WTC11 (cell line): Measurements from ENCODE around the gene TSPAN18. TPM values are rescaled to one million over a fixed set of nuclear protein-coding genes. Genes with fewer than 3 reads are reported as not detected.

ENCODE experiments used
- ATAC-seq: fragments of 200-7000 bp; cut with Tn5 transposase; 2 replicates; pipeline ENCODE4 v1.10.0; 2021; ENCODE audit warnings: mild to moderate bottlenecking, moderate library complexity
- CTCF ChIA-PET: fragments of 300-600 bp; sonication (Branson Sonifier 250); formaldehyde crosslinking; loops from one replicate; lab custom pipeline; 2021; ENCODE audit warnings: antibody characterized with exemption; lab: Charles Lee
- POLR2A ChIA-PET: fragments of 350-600 bp; sonication (Branson Sonifier 250); formaldehyde crosslinking; loops from one replicate; lab custom pipeline; 2021; ENCODE audit warnings: antibody characterized with exemption; lab: Charles Lee
- DNase-seq: peaks from one replicate; pipeline ENCODE4 v3.0.0; 2021; ENCODE audit warnings: low spot score
- H3K27ac Mint-ChIP-seq: 2 replicates; pipeline ENCODE4 v1.8.0; 2021; ENCODE audit warnings: mixed read lengths
- H3K27me3 Mint-ChIP-seq: 2 replicates; pipeline ENCODE4 v1.8.0; 2021; ENCODE audit warnings: low read depth, mild to moderate bottlenecking, moderate library complexity, mixed read lengths
- H3K36me3 Mint-ChIP-seq: 2 replicates; pipeline ENCODE4 v1.8.0; 2021; ENCODE audit warnings: mixed read lengths
- H3K4me1 Mint-ChIP-seq: 2 replicates; pipeline ENCODE4 v1.8.0; 2022; ENCODE audit warnings: mixed read lengths
- H3K4me3 Mint-ChIP-seq: 2 replicates; pipeline ENCODE4 v1.8.0; 2021; ENCODE audit warnings: mild to moderate bottlenecking, moderate library complexity, mixed read lengths
- H3K9me3 Mint-ChIP-seq: 2 replicates; pipeline ENCODE4 v1.8.0; 2021; ENCODE audit warnings: mixed read lengths
- CBFB ChIP-seq: sonication (generic); formaldehyde crosslinking; IDR thresholded peaks from 2 replicates; pipeline ENCODE4 v1.8.1; 2022; ENCODE audit warnings: mild to moderate bottlenecking, low read depth, missing genetic modification reagents
- CREM ChIP-seq: sonication (generic); formaldehyde crosslinking; IDR thresholded peaks from 2 replicates; pipeline ENCODE4 v1.8.1; 2022; ENCODE audit warnings: mild to moderate bottlenecking, missing genetic modification reagents, moderate library complexity
- ELF4 ChIP-seq: sonication (generic); formaldehyde crosslinking; IDR thresholded peaks from 2 replicates; pipeline ENCODE4 v1.8.1; 2022; ENCODE audit warnings: low read depth, mild to moderate bottlenecking, moderate library complexity, missing genetic modification reagents
- GTF2I ChIP-seq: fragments of 250-450 bp; sonication (Bioruptor Pico); conservative IDR thresholded peaks from 2 replicates; pipeline ENCODE4 v1.4.0; 2021; ENCODE audit warnings: mild to moderate bottlenecking
- NR3C1 ChIP-seq: sonication (generic); formaldehyde crosslinking; conservative IDR thresholded peaks from 2 replicates; pipeline ENCODE4 v1.8.1; 2023; ENCODE audit warnings: low read depth, mild to moderate bottlenecking, missing genetic modification reagents
- RORB ChIP-seq: fragments of 250-450 bp; sonication (Bioruptor Pico); IDR thresholded peaks from 2 replicates; pipeline ENCODE4 v1.9.0; 2021; ENCODE audit warnings: mild to moderate bottlenecking
- TCF7 ChIP-seq: sonication (generic); formaldehyde crosslinking; IDR thresholded peaks from 2 replicates; pipeline ENCODE4 v1.8.0; 2022; ENCODE audit warnings: mild to moderate bottlenecking, low read depth, missing genetic modification reagents, moderate library complexity
- TEAD4 ChIP-seq: sonication (generic); formaldehyde crosslinking; IDR thresholded peaks from 2 replicates; pipeline ENCODE4 v1.8.0; 2022; ENCODE audit warnings: mild to moderate bottlenecking, missing genetic modification reagents
- ZBTB21 ChIP-seq: sonication (generic); formaldehyde crosslinking; IDR thresholded peaks from 2 replicates; pipeline ENCODE4 v1.8.1; 2023; ENCODE audit warnings: mild to moderate bottlenecking, missing genetic modification reagents, borderline replicate concordance
- ZNF219 ChIP-seq: sonication (generic); formaldehyde crosslinking; IDR thresholded peaks from 2 replicates; pipeline ENCODE4 v1.8.0; 2023; ENCODE audit warnings: missing genetic modification reagents, mild to moderate bottlenecking, borderline replicate concordance
- ZNF232 ChIP-seq: sonication (generic); formaldehyde crosslinking; IDR thresholded peaks from 2 replicates; pipeline ENCODE4 v1.8.0; 2022; ENCODE audit warnings: mild to moderate bottlenecking, missing genetic modification reagents
- ZNF263 ChIP-seq: sonication (generic); formaldehyde crosslinking; IDR thresholded peaks from 2 replicates; pipeline ENCODE4 v1.8.1; 2022; ENCODE audit warnings: low read depth, mild to moderate bottlenecking, moderate library complexity, missing genetic modification reagents
- total RNA-seq: library from RNA; stranded (reverse); gene quantifications from 3 replicates; pipeline ENCODE4 v1.2.3, GENCODE V29; 2021
- TF ChIP-seq, protein P1 (sequence below): sonication (generic); formaldehyde crosslinking; IDR thresholded peaks from 2 replicates; pipeline ENCODE4 v1.8.0; 2023; ENCODE audit warnings: missing genetic modification reagents
- TF ChIP-seq, protein P2 (sequence below): sonication (generic); formaldehyde crosslinking; IDR thresholded peaks from 2 replicates; pipeline ENCODE4 v1.8.0; 2023; ENCODE audit warnings: missing genetic modification reagents, mild to moderate bottlenecking, borderline replicate concordance
- TF ChIP-seq, protein P3 (sequence below): sonication (generic); formaldehyde crosslinking; IDR thresholded peaks from 2 replicates; pipeline ENCODE4 v1.8.0; 2022; ENCODE audit warnings: mild to moderate bottlenecking, missing genetic modification reagents
- TF ChIP-seq, protein P4 (sequence below): sonication (generic); formaldehyde crosslinking; IDR thresholded peaks from 2 replicates; pipeline ENCODE4 v1.8.0; 2022; ENCODE audit warnings: mild to moderate bottlenecking, missing genetic modification reagents
- TF ChIP-seq, protein P5 (sequence below): sonication (generic); formaldehyde crosslinking; IDR thresholded peaks from 2 replicates; pipeline ENCODE4 v1.8.1; 2023; ENCODE audit warnings: mild to moderate bottlenecking, moderate library complexity, missing genetic modification reagents
- TF ChIP-seq, protein P6 (sequence below): sonication (generic); formaldehyde crosslinking; IDR thresholded peaks from 2 replicates; pipeline ENCODE4 v1.8.0; 2022; ENCODE audit warnings: mild to moderate bottlenecking, missing genetic modification reagents

Gene TSPAN18
- total RNA-seq, 1 experiment from 2014 or later: 44.7 TPM

DNA sequence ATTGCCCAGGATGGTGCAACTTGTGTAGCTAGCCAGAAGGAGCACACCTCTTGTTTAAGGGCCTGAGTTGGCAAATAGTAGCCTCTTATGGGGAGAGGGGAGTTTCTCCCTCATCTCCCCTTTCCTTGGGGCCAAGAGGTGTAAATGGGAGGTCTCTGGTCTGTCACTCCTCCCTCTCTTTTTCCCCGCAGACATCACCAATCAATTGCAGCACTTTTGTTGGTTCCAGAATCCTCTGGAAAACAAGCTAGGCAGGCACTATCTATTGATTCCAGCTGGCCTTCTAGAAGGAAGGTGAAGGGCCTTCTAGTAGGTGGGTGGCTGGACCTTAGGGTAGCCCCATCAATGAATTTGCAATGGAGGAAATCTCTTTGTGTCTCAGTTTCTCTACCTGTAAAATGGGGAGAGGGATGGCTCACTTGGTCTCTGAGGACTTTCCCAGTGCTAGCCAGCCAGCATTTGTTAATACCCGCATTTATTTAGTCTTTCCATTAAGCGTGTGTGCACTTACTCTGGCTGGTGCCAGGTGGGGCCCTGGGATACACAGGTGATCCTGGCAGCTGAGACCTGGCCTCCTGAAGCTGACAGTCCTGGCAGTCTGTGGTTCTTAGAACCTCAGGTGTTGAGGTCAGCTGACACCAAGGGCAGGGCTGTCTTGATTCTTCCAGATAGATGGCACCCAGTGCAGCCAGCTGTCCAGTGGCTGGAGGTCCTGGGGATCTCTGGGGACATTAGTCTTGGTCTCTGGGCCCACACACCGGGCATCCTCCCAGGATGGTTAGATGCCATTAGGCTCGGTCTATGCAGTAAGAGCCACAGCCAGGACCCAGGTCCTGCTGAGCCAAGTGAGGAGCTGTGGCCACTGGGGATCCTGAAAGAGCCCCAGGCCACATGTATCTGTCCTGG is 51.7 kb downstream of the TSPAN18 start:
- H3K27ac Mint-ChIP-seq: no peak overlapping the region
- DNase-seq: no peak
- no peak for ATAC-seq
- TF ChIP-seq CBFB (CRISPR knock-in tag) (no peak), ZNF219 (no peak), RORB (no peak), ELF4 (CRISPR knock-in tag) (no peak), NR3C1 (no peak), ZNF232 (CRISPR knock-in tag) (no peak), GTF2I (0 out of 2 replicates have a peak, but pooled peaks have one; percentile 19)
- TF ChIP-seq, protein P1, sequence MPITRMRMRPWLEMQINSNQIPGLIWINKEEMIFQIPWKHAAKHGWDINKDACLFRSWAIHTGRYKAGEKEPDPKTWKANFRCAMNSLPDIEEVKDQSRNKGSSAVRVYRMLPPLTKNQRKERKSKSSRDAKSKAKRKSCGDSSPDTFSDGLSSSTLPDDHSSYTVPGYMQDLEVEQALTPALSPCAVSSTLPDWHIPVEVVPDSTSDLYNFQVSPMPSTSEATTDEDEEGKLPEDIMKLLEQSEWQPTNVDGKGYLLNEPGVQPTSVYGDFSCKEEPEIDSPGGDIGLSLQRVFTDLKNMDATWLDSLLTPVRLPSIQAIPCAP (CRISPR knock-in tag): no peak
- TF ChIP-seq, protein P2, sequence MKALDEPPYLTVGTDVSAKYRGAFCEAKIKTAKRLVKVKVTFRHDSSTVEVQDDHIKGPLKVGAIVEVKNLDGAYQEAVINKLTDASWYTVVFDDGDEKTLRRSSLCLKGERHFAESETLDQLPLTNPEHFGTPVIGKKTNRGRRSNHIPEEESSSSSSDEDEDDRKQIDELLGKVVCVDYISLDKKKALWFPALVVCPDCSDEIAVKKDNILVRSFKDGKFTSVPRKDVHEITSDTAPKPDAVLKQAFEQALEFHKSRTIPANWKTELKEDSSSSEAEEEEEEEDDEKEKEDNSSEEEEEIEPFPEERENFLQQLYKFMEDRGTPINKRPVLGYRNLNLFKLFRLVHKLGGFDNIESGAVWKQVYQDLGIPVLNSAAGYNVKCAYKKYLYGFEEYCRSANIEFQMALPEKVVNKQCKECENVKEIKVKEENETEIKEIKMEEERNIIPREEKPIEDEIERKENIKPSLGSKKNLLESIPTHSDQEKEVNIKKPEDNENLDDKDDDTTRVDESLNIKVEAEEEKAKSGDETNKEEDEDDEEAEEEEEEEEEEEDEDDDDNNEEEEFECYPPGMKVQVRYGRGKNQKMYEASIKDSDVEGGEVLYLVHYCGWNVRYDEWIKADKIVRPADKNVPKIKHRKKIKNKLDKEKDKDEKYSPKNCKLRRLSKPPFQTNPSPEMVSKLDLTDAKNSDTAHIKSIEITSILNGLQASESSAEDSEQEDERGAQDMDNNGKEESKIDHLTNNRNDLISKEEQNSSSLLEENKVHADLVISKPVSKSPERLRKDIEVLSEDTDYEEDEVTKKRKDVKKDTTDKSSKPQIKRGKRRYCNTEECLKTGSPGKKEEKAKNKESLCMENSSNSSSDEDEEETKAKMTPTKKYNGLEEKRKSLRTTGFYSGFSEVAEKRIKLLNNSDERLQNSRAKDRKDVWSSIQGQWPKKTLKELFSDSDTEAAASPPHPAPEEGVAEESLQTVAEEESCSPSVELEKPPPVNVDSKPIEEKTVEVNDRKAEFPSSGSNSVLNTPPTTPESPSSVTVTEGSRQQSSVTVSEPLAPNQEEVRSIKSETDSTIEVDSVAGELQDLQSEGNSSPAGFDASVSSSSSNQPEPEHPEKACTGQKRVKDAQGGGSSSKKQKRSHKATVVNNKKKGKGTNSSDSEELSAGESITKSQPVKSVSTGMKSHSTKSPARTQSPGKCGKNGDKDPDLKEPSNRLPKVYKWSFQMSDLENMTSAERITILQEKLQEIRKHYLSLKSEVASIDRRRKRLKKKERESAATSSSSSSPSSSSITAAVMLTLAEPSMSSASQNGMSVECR (CRISPR knock-in tag): no peak
- TF ChIP-seq, all 79 proteins: peak for 1
- Mint-ChIP-seq H3K9me3 (no peaks in the 10 kb centered on the region), H3K27me3 (no peaks in the 10 kb centered on the region), H3K4me3 (no peak overlapping the region), H3K36me3 (no peaks in the 10 kb centered on the region), H3K4me1 (peaks cover 73% of the 10 kb centered on the region)
- ChIA-PET CTCF (interaction anchor here (0.6 to 2.5 kb wide), 4 partner anchors 51 to 149 kb away, joined by 5 to 9 read pairs (median 5); no protein-coding TSS in a partner anchor), POLR2A (no interaction called here)

DNA sequence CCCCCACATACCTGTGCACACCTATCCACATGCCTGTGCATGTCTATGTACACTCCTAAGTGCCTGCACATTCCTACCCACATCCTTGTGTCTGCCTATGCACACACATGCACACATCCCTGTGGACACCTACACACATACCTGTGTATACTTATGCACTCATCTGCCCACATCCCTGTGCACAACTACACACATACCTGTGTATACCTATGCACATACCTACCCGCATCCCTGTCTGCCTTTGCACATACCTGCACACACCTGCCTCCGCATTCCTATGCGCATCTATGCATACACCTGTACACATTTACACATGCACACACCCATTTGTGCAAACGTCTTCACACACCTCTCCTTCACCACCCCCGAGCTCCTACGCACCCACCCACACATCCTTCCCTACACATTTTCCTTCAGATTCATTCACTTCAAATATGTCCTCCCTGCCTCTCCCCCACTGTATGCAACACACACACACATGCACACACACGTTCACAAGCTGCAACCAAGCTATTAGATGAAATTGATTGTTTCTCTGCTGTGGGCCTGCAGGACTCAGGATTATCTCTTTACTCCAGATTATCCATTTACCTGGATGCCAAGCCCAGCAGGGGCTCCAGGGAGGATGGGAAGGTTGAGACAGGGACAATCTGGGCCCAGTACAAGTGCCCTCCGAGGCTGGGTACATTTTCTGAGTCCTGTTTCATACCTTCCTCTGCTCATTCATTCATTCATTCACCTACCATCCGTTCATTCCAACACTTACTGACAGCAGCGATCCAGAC is 53.2 kb downstream of the TSPAN18 start:
- POLR2A ChIA-PET: interaction anchor here (0.6 kb wide), 2 partner anchors 45 to 53 kb away, joined by 3 to 4 read pairs; no protein-coding TSS in a partner anchor
- Mint-ChIP-seq H3K27ac (no peak overlapping the region), H3K4me3 (no peak overlapping the region), H3K36me3 (no peaks in the 10 kb centered on the region), H3K4me1 (peaks cover 72% of the 10 kb centered on the region), H3K9me3 (no peaks in the 10 kb centered on the region), H3K27me3 (no peaks in the 10 kb centered on the region)
- no peak for TF ChIP-seq TCF7 (CRISPR knock-in tag)
- DNase-seq (no peak), ATAC-seq (no peak)
- CTCF ChIA-PET: interaction anchor here (0.5 to 2.1 kb wide), 10 partner anchors 9 to 304 kb away, joined by 3 to 10 read pairs (median 4); no protein-coding TSS in a partner anchor

DNA sequence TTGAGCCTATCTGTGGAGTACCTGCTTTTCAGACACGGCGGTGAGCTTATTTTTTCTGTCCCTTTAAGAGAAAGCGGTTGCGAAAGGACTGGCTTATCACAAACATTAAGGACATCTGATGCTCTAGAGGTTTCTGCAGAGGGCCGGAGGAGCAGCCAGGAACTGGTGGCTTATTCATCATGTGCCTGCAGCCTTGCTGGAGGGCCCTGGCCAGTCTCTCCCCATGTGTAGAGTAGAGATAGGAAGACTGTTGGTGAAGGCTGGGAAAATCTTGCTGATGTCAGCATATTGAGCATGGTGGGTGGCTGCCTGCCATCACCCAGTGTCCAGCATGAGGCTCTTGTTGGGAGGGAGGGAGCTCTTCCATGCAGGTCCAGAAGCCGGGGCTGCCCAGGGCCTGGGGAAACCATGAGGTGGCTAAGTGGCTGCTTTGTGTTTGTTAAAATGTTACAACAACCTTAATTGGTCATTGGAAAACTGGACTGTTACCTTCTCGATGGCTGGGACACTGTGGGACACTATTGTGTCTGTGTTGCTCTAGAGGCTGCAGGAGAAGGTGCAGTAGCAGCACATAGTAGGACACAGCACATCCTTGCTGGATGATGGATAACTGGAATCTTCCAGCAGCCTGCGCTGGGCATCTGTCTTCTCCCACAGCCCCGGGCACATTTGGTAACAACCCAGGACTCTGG is 54.3 kb downstream of the TSPAN18 start:
- Mint-ChIP-seq H3K4me1 (peaks cover 76% of the 10 kb centered on the region), H3K27me3 (no peaks in the 10 kb centered on the region), H3K9me3 (no peaks in the 10 kb centered on the region), H3K36me3 (no peaks in the 10 kb centered on the region), H3K27ac (no peak overlapping the region), H3K4me3 (no peak overlapping the region)
- TF ChIP-seq, protein P3, sequence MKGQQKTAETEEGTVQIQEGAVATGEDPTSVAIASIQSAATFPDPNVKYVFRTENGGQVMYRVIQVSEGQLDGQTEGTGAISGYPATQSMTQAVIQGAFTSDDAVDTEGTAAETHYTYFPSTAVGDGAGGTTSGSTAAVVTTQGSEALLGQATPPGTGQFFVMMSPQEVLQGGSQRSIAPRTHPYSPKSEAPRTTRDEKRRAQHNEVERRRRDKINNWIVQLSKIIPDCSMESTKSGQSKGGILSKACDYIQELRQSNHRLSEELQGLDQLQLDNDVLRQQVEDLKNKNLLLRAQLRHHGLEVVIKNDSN: no peak
- TF ChIP-seq TEAD4: no peak
- no peak for TF ChIP-seq ZBTB21 (CRISPR knock-in tag)
- no peak for TF ChIP-seq CREM (CRISPR knock-in tag)
- TF ChIP-seq, protein P4, sequence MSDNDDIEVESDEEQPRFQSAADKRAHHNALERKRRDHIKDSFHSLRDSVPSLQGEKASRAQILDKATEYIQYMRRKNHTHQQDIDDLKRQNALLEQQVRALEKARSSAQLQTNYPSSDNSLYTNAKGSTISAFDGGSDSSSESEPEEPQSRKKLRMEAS: no peak
- TF ChIP-seq NR3C1: no peak
- no peak for TF ChIP-seq ZNF263
- TF ChIP-seq, protein P5, sequence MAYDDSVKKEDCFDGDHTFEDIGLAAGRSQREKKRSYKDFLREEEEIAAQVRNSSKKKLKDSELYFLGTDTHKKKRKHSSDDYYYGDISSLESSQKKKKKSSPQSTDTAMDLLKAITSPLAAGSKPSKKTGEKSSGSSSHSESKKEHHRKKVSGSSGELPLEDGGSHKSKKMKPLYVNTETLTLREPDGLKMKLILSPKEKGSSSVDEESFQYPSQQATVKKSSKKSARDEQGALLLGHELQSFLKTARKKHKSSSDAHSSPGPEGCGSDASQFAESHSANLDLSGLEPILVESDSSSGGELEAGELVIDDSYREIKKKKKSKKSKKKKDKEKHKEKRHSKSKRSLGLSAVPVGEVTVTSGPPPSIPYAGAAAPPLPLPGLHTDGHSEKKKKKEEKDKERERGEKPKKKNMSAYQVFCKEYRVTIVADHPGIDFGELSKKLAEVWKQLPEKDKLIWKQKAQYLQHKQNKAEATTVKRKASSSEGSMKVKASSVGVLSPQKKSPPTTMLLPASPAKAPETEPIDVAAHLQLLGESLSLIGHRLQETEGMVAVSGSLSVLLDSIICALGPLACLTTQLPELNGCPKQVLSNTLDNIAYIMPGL (CRISPR knock-in tag): no peak
- TF ChIP-seq, protein P6, sequence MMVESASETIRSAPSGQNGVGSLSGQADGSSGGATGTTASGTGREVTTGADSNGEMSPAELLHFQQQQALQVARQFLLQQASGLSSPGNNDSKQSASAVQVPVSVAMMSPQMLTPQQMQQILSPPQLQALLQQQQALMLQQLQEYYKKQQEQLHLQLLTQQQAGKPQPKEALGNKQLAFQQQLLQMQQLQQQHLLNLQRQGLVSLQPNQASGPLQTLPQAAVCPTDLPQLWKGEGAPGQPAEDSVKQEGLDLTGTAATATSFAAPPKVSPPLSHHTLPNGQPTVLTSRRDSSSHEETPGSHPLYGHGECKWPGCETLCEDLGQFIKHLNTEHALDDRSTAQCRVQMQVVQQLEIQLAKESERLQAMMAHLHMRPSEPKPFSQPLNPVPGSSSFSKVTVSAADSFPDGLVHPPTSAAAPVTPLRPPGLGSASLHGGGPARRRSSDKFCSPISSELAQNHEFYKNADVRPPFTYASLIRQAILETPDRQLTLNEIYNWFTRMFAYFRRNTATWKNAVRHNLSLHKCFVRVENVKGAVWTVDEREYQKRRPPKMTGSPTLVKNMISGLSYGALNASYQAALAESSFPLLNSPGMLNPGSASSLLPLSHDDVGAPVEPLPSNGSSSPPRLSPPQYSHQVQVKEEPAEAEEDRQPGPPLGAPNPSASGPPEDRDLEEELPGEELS: no peak
- no peak for DNase-seq
- ChIA-PET CTCF (interaction anchor here (1.0 to 2.1 kb wide), 12 partner anchors 10 to 303 kb away, joined by 3 to 10 read pairs (median 4); no protein-coding TSS in a partner anchor), POLR2A (interaction anchor here (0.5 to 0.6 kb wide), 3 partner anchors 44 to 122 kb away, joined by 3 to 4 read pairs (median 3); no protein-coding TSS in a partner anchor)
- ATAC-seq: peak; percentile 13; the same call in 1 of the 2 replicates
